ENCODE measurements around the gene NEK6.

DNA sequence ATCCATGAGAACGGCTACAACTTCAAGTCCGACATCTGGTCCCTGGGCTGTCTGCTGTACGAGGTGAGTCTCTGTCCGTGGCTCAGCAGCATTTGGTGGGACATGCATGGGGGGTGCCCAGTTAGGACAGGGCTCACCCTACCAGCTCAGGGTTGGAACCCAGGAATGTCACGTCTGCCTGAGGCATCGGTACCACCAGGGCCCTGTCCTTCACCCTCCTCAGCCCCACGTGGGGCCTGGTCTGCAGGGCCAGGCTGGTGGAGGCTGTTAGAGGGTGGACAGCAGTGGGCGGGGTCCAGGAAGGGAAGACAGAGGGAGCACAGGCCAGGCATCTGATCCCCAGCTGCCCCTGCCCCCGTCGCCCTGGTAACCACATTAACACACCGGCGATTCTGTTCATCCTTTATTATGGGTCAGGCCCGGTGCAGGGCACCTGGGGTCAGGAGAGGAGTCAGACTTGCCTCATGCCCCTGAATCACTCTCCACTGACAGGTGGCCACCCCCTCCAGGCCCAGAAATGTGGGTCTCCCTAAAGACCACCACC, 81.9 kb downstream of the NEK6 start:
- TF ChIP-seq, protein P1, sequence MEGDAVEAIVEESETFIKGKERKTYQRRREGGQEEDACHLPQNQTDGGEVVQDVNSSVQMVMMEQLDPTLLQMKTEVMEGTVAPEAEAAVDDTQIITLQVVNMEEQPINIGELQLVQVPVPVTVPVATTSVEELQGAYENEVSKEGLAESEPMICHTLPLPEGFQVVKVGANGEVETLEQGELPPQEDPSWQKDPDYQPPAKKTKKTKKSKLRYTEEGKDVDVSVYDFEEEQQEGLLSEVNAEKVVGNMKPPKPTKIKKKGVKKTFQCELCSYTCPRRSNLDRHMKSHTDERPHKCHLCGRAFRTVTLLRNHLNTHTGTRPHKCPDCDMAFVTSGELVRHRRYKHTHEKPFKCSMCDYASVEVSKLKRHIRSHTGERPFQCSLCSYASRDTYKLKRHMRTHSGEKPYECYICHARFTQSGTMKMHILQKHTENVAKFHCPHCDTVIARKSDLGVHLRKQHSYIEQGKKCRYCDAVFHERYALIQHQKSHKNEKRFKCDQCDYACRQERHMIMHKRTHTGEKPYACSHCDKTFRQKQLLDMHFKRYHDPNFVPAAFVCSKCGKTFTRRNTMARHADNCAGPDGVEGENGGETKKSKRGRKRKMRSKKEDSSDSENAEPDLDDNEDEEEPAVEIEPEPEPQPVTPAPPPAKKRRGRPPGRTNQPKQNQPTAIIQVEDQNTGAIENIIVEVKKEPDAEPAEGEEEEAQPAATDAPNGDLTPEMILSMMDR (IDR thresholded peaks at IDR 0.05 in 8 of 11, conservative IDR thresholded peaks at IDR 0.05 in 3 of 11), result no peak
- TF ChIP-seq POLR2A (IDR thresholded peaks at IDR 0.05) (no peak), POLR2AphosphoS5 (IDR thresholded peaks at IDR 0.05) (no peak)

Measured in spleen (tissue), 7 donors.